Measurements from ENCODE around the gene CGB3. TPM values are rescaled to one million over a fixed set of nuclear protein-coding genes. Genes with fewer than 3 reads are reported as not detected.

The CGB3 gene
- total and polyA plus RNA-seq, 2 donors from 2014 or later: not detected

- intact Hi-C loops (cut with DNase I): no loop called here
- TF ChIP-seq CTCF (IDR thresholded peaks at IDR 0.05; ENCODE audit: borderline replicate concordance, extremely low read depth, insufficient read depth): no peak
- Histone ChIP-seq H3K27ac (ENCODE audit: low read depth in 2 of 2, low read length in 2 of 2) (no peak overlapping the region), H3K9ac (ENCODE audit: low read length in 3 of 3) (no peak overlapping the region), H3K4me1 (ENCODE audit: control insufficient read depth in 2 of 3, insufficient read depth in 2 of 3, low read depth in 1 of 3, low read length in 3 of 3) (no peaks in the 10 kb centered on the region), H3K4me3 (ENCODE audit: low read length in 3 of 3) (no peak overlapping the region), H3K27me3 (ENCODE audit: control insufficient read depth, insufficient read depth, low read length) (no peaks in the 10 kb centered on the region), H3K36me3 (ENCODE audit: control insufficient read depth in 2 of 3, insufficient read depth in 3 of 3, low read length in 3 of 3) (peaks cover 0 to 25% (median 19%) of the 10 kb centered on the region in 3 donors), H3K9me3 (ENCODE audit: control insufficient read depth in 2 of 3, insufficient read depth in 1 of 3, low read length in 3 of 3) (no peaks in the 10 kb centered on the region)
- DNase-seq: no peak
- FAIRE-seq: no peak
Measured at GRCh38 chr19:49004964-49005614, 19.0 kb downstream of the CGB3 start.

DNA sequence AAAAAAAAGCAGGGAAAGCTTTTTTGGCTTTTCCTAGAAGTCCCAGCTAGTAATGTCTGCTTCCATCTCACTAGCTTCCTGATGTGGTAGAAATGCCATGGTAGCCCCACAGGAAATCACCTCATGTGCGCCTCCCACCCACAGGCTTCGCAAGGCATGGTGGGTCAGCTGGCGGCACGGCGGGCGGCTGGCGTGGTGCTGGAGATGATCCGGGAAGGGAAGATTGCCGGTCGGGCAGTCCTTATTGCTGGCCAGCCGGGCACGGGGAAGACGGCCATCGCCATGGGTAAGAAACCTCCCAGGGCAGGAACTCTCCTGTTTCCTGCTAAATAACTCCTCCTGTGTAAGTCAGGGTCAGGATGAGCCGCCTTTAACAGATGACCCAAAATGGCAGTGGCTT lies 20.0 kb downstream of the CGB3 start:
- intact Hi-C loops (cut with DNase I): no loop called here
- Histone ChIP-seq H3K36me3 (ENCODE audit: control insufficient read depth in 2 of 3, insufficient read depth in 3 of 3, low read length in 3 of 3) (peaks cover 0 to 25% (median 18%) of the 10 kb centered on the region in 3 donors), H3K9me3 (ENCODE audit: control insufficient read depth in 2 of 3, insufficient read depth in 1 of 3, low read length in 3 of 3) (no peaks in the 10 kb centered on the region), H3K4me3 (ENCODE audit: low read length in 3 of 3) (no peak overlapping the region), H3K27me3 (ENCODE audit: control insufficient read depth, insufficient read depth, low read length) (no peaks in the 10 kb centered on the region), H3K27ac (ENCODE audit: low read depth in 2 of 2, low read length in 2 of 2) (no peak overlapping the region), H3K4me1 (ENCODE audit: control insufficient read depth in 2 of 3, insufficient read depth in 2 of 3, low read depth in 1 of 3, low read length in 3 of 3) (no peaks in the 10 kb centered on the region), H3K9ac (ENCODE audit: low read length in 3 of 3) (no peak overlapping the region)
- FAIRE-seq (no peak), DNase-seq (no peak)
- no peak for TF ChIP-seq CTCF (IDR thresholded peaks at IDR 0.05; ENCODE audit: borderline replicate concordance, extremely low read depth, insufficient read depth)

DNA sequence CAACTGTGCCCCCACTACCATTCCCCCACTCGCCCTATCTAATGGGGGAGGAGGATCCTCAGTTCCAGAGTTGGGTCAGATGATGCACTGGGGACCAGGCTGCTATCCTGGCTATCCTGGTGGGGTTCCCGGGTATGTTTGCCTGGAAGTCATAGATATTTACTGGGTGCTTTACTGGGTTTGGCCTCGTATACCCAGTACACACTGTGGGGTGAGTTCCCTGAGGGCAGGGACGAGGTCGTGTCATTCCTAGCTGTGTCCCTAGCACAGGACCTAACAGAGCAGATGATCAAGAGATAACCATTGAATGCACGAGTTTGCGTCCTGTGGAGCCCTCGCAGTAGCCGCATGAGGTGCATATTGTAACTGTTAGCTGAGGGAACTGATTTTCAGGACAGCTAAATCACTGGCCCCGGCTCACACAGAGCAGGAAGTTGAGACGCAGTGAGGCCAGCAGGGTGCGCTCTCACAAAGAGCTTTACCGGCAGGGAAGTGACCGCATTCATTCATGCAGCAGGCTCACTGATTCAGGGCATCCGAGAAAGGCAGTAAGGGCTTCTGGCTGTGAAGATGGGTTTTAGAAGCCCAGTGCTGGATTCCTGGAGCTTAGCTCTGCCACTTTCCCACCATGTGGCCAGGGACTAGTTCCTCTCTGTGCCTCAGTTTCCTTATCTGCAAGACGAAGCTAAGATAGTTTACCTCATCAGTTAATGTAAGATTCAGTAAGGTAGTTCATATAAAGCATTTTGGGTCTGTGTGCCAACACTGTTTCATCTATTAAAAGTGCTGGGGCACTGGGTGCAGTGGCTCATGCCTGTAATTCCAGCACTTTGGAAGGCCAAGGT lies 24.4 kb downstream of the CGB3 start:
- Histone ChIP-seq H3K4me3 (ENCODE audit: low read length in 3 of 3) (no peak overlapping the region), H3K36me3 (ENCODE audit: control insufficient read depth in 2 of 3, insufficient read depth in 3 of 3, low read length in 3 of 3) (peaks cover 0 to 5% (median 4%) of the 10 kb centered on the region in 3 donors), H3K27ac (ENCODE audit: low read depth in 2 of 2, low read length in 2 of 2) (no peak overlapping the region), H3K27me3 (ENCODE audit: control insufficient read depth, insufficient read depth, low read length) (no peaks in the 10 kb centered on the region), H3K9me3 (ENCODE audit: control insufficient read depth in 2 of 3, insufficient read depth in 1 of 3, low read length in 3 of 3) (no peaks in the 10 kb centered on the region), H3K9ac (ENCODE audit: low read length in 3 of 3) (no peak overlapping the region), H3K4me1 (ENCODE audit: control insufficient read depth in 2 of 3, insufficient read depth in 2 of 3, low read depth in 1 of 3, low read length in 3 of 3) (peaks cover 0 to 3% (median 0%) of the 10 kb centered on the region in 3 donors)
- FAIRE-seq (no peak), DNase-seq (peak in 4 of 5 donors; percentile 68 to 75 (median 73))
- TF ChIP-seq CTCF (IDR thresholded peaks at IDR 0.05; ENCODE audit: borderline replicate concordance, extremely low read depth, insufficient read depth): peak; percentile 50
- intact Hi-C loops (cut with DNase I): no loop called here
